Measurements from ENCODE around the gene EPHB1. TPM values are rescaled to one million over a fixed set of nuclear protein-coding genes. Genes with fewer than 3 reads are reported as not detected.

Gene EPHB1
- polyA plus RNA-seq, 3 donors, result 0.06 to 0.55 TPM; not detected in 1

- Histone ChIP-seq H3K4me1 (ENCODE audit: control insufficient read depth in 1 of 2, insufficient read depth in 2 of 2, low read length in 2 of 2) (no peaks in the 10 kb centered on the region), H3K4me3 (replicated peaks in 1 of 3; ENCODE audit: low read depth in 2 of 3, low read length in 3 of 3) (no peak overlapping the region), H4K20me1 (ENCODE audit: insufficient read depth, low read length) (no peaks in the 10 kb centered on the region), H3K4me2 (replicated peaks; ENCODE audit: extremely low read depth, low read length, poor library complexity, severe bottlenecking) (no peak overlapping the region), H3K27ac (ENCODE audit: low read depth in 1 of 2, low read length in 2 of 2) (no peak overlapping the region), H3K9me3 (replicated peaks in 1 of 2; ENCODE audit: control insufficient read depth in 1 of 2, insufficient read depth in 1 of 2, low read length in 2 of 2) (no peaks in the 10 kb centered on the region), H3K36me3 (replicated peaks in 1 of 2; ENCODE audit: control insufficient read depth in 1 of 2, insufficient read depth in 2 of 2, low read length in 2 of 2) (no peaks in the 10 kb centered on the region), H3K9ac (ENCODE audit: insufficient read depth, low read length, poor library complexity, severe bottlenecking) (no peak overlapping the region), H3K27me3 (ENCODE audit: control insufficient read depth in 2 of 2, insufficient read depth in 2 of 2, low read length in 2 of 2) (peaks cover 0 to 2% of the 10 kb centered on the region in 2 donors), H3K79me2 (ENCODE audit: insufficient read depth, low read length) (no peaks in the 10 kb centered on the region), H2AFZ (ENCODE audit: insufficient read depth, low read depth, low read length, poor library complexity, severe bottlenecking) (no peak overlapping the region)
- H3K9me3 Mint-ChIP-seq, result no peaks in the 10 kb centered on the region
- no peak overlapping the region for H3K4me3 Mint-ChIP-seq
- no peaks in the 10 kb centered on the region for H3K4me1 Mint-ChIP-seq
- intact Hi-C loops (cut with micrococcal nuclease), result no loop called here
- H3K27ac Mint-ChIP-seq, result no peak overlapping the region
- no peak for DNase-seq
- no peaks in the 10 kb centered on the region for H3K36me3 Mint-ChIP-seq
- no CpG with 5 or more reads among the region's 1 CpG for WGBS (ENCODE audit: insufficient coverage)
- no peak for TF ChIP-seq CTCF (IDR thresholded peaks at IDR 0.05)
- H3K27me3 Mint-ChIP-seq (ENCODE audit: low read depth in 3 of 3), result peaks cover 0 to 10% (median 3%) of the 10 kb centered on the region in 3 donors
Observed at GRCh38 chr3:134824791-134825190, 29.7 kb downstream of the EPHB1 start.

- Histone ChIP-seq H3K36me3 (replicated peaks in 1 of 2; ENCODE audit: control insufficient read depth in 1 of 2, insufficient read depth in 2 of 2, low read length in 2 of 2) (no peaks in the 10 kb centered on the region), H3K27me3 (ENCODE audit: control insufficient read depth in 2 of 2, insufficient read depth in 2 of 2, low read length in 2 of 2) (no peaks in the 10 kb centered on the region), H3K4me3 (replicated peaks in 1 of 3; ENCODE audit: low read depth in 2 of 3, low read length in 3 of 3) (no peak overlapping the region), H3K9ac (ENCODE audit: insufficient read depth, low read length, poor library complexity, severe bottlenecking) (no peak overlapping the region), H3K79me2 (ENCODE audit: insufficient read depth, low read length) (no peaks in the 10 kb centered on the region), H3K4me2 (replicated peaks; ENCODE audit: extremely low read depth, low read length, poor library complexity, severe bottlenecking) (no peak overlapping the region), H4K20me1 (ENCODE audit: insufficient read depth, low read length) (no peaks in the 10 kb centered on the region), H3K27ac (ENCODE audit: low read depth in 1 of 2, low read length in 2 of 2) (no peak overlapping the region), H3K9me3 (replicated peaks in 1 of 2; ENCODE audit: control insufficient read depth in 1 of 2, insufficient read depth in 1 of 2, low read length in 2 of 2) (no peaks in the 10 kb centered on the region), H2AFZ (ENCODE audit: insufficient read depth, low read depth, low read length, poor library complexity, severe bottlenecking) (no peak overlapping the region), H3K4me1 (ENCODE audit: control insufficient read depth in 1 of 2, insufficient read depth in 2 of 2, low read length in 2 of 2) (no peaks in the 10 kb centered on the region)
- TF ChIP-seq CTCF (IDR thresholded peaks at IDR 0.05), result no peak
- Mint-ChIP-seq H3K36me3 (no peaks in the 10 kb centered on the region), H3K4me1 (no peaks in the 10 kb centered on the region), H3K9me3 (no peaks in the 10 kb centered on the region), H3K27ac (no peak overlapping the region), H3K27me3 (ENCODE audit: low read depth in 3 of 3) (peaks cover 1 to 10% (median 4%) of the 10 kb centered on the region in 3 donors), H3K4me3 (no peak overlapping the region)
- no CpG with 5 or more reads among the region's 6 CpGs for whole genome bisulfite sequencing (ENCODE audit: insufficient coverage)
- no peak for DNase-seq
- intact Hi-C loops (cut with micrococcal nuclease), result no loop called here
Observed at GRCh38 chr3:134827213-134827612, 32.2 kb downstream of the EPHB1 start.
